NT2/D1 (cell line): ENCODE data around the gene ETS1.

Source experiments
- DNase-seq: peaks from one replicate; pipeline ENCODE4 v3.0.0-alpha.2; 2011; ENCODE audit warnings: low read depth, low spot score
- H3K27me3 ChIP-seq: 2 replicates; pipeline ENCODE4 v1.6.0; 2011; ENCODE audit warnings: mild to moderate bottlenecking; ENCODE audit not compliant: insufficient read length, insufficient read depth
- H3K36me3 ChIP-seq: 2 replicates; pipeline ENCODE4 v1.6.1; 2011; ENCODE audit warnings: mild to moderate bottlenecking, low read length, mixed read lengths; ENCODE audit not compliant: insufficient read depth, insufficient read length
- H3K4me1 ChIP-seq: 2 replicates; pipeline ENCODE4 v1.5.1; 2011; ENCODE audit not compliant: insufficient read depth, insufficient read length
- H3K4me3 ChIP-seq: 2 replicates; pipeline ENCODE4 v1.5.1; 2011; ENCODE audit warnings: low read depth; ENCODE audit not compliant: insufficient read length
- H3K9ac ChIP-seq: 2 replicates; pipeline ENCODE4 v1.6.0; 2011; ENCODE audit warnings: low read depth; ENCODE audit not compliant: insufficient read length
- H3K9me3 ChIP-seq: 2 replicates; pipeline ENCODE4 v1.5.1; 2011; ENCODE audit warnings: mild to moderate bottlenecking, low read length; ENCODE audit not compliant: insufficient read depth
- SUZ12 ChIP-seq: IDR thresholded peaks from 2 replicates; pipeline ENCODE4 v1.6.1; 2011; ENCODE audit not compliant: insufficient read length, insufficient read depth; ENCODE audit errors: extremely low read depth
- YY1 ChIP-seq: IDR thresholded peaks from 2 replicates; pipeline ENCODE4 v1.6.1; 2011; ENCODE audit not compliant: insufficient read length, insufficient read depth
- ZNF274 ChIP-seq: IDR thresholded peaks from 2 replicates; pipeline ENCODE4 v1.6.1; 2011; ENCODE audit warnings: mild to moderate bottlenecking, low read depth, low read length

Gene ETS1

DNA sequence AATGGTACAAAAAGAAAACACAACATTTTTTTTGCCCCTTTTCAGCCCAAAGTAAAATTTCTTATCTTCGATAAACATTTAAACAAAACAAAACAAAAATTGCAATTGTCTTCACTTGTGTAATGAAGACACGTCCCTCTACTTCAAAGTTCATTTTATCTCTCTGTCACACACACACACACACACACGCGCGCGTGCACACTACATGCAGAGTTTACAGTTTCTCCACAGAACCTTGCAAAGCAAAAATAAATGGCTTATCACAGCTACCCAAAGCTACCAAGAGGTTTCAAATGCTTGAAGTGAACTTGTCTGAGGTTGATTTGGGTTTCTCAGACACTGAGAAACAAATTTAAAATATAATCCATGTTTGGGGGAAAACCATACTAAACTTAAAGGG lies 72.3 kb downstream of the ETS1 start:
- no peak for TF ChIP-seq SUZ12
- no peak for TF ChIP-seq ZNF274
- TF ChIP-seq YY1, result no peak
- no peaks in the 10 kb centered on the region for H3K9me3 ChIP-seq
- H3K4me1 ChIP-seq, result no peaks in the 10 kb centered on the region
- no peak overlapping the region for H3K4me3 ChIP-seq
- H3K27me3 ChIP-seq, result peaks cover 14% of the 10 kb centered on the region
- no peak overlapping the region for H3K9ac ChIP-seq
- DNase-seq, result no peak
- H3K36me3 ChIP-seq, result peaks cover 10% of the 10 kb centered on the region

DNA sequence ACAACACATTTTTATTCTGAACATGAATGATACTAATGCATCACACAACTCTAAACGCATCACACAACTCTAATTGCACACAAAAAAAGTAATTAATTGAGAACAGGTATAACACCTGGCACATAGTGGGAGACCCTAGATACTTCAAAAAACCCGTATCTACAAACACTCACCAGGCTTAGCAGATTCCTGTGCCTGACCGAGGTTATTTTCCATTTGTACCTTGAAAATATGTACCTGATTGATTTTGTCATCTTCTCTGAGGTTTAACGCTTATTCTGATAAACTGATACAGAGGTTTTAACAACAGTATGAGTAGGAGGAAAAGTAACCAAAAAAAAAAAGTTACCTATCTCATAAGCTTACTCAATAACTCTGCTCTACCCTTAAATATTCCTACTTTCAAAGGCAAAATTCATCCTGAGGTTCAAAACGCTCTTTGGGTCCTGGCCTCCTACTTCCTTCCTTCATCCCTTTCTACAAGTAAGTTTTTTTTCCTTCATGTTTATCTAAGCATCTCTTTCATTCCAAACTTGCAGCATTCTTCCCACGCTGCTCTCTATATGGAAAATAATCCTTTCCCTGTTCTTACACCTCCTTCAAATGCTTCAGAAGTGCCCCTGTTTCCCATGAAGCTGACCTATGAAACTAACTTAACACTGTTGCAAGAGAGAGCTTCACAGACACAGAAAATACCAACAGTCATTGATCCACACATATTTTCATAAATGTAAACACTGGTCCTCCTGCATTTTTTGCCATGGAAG lies 73.3 kb downstream of the ETS1 start:
- H3K4me3 ChIP-seq, result no peak overlapping the region
- no peak for DNase-seq
- peaks cover 10% of the 10 kb centered on the region for H3K36me3 ChIP-seq
- no peak overlapping the region for H3K9ac ChIP-seq
- no peak for TF ChIP-seq ZNF274
- no peak for TF ChIP-seq YY1
- TF ChIP-seq SUZ12, result no peak
- H3K9me3 ChIP-seq, result no peaks in the 10 kb centered on the region
- no peaks in the 10 kb centered on the region for H3K4me1 ChIP-seq
- peaks cover 6% of the 10 kb centered on the region for H3K27me3 ChIP-seq

DNA sequence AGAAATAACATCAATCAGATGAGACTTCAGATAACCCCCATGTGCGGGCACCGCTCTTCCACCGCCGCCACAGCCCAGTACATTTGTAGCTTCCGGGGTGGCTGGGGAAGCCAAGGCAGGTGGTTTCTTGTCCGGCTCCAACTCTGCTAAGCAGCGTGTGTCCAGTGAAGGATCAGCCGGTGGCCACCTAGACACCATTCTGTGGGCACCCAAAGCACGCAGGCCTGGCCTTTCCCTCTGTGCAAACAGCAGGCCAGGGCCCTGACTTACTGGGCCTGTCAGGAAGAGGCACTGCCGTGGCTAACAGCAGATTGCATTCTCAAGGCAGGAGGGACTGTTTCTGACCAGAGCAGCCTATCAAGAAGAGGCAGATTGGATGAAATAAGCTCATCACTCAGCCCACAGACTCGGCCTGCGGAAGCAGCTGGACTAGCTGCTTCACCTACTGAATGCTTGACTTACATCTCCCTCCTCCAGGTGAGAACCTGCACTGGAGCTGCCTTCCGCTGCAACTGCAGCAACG lies 74.8 kb downstream of the ETS1 start:
- H3K4me1 ChIP-seq, result no peaks in the 10 kb centered on the region

GRCh38 chr11:128511712-128512111 lies 75.6 kb downstream of the ETS1 start:
- Histone ChIP-seq H3K4me3 (no peak overlapping the region), H3K36me3 (peaks cover 10% of the 10 kb centered on the region), H3K9ac (no peak overlapping the region), H3K4me1 (no peaks in the 10 kb centered on the region), H3K9me3 (no peaks in the 10 kb centered on the region), H3K27me3 (no peaks in the 10 kb centered on the region)
- TF ChIP-seq ZNF274 (no peak), YY1 (no peak)
- DNase-seq, result no peak

More for the DNA sequence above, 74.8 kb downstream of the ETS1 start:
- Histone ChIP-seq H3K9ac (no peak overlapping the region), H3K27me3 (no peaks in the 10 kb centered on the region), H3K9me3 (no peaks in the 10 kb centered on the region), H3K36me3 (peaks cover 10% of the 10 kb centered on the region), H3K4me3 (no peak overlapping the region)
- no peak for TF ChIP-seq YY1
- no peak for DNase-seq

- Histone ChIP-seq H3K27me3 (no peaks in the 10 kb centered on the region), H3K4me3 (no peak overlapping the region), H3K9ac (no peak overlapping the region), H3K9me3 (no peaks in the 10 kb centered on the region), H3K4me1 (no peaks in the 10 kb centered on the region), H3K36me3 (peaks cover 16% of the 10 kb centered on the region)
- TF ChIP-seq ZNF274, result no peak
- no peak for TF ChIP-seq YY1
- TF ChIP-seq SUZ12, result no peak
- DNase-seq, result no peak
Measured at GRCh38 chr11:128509621-128510389, 77.6 kb downstream of the ETS1 start.

- no peaks in the 10 kb centered on the region for H3K4me1 ChIP-seq
- no peaks in the 10 kb centered on the region for H3K9me3 ChIP-seq
- TF ChIP-seq SUZ12, result no peak
- TF ChIP-seq ZNF274, result no peak
- TF ChIP-seq YY1, result no peak
- DNase-seq, result no peak
- H3K4me3 ChIP-seq, result no peak overlapping the region
- no peak overlapping the region for H3K9ac ChIP-seq
- no peaks in the 10 kb centered on the region for H3K27me3 ChIP-seq
- H3K36me3 ChIP-seq, result peaks cover 16% of the 10 kb centered on the region
Measured at GRCh38 chr11:128508770-128509510, 78.4 kb downstream of the ETS1 start.

GRCh38 chr11:128507936-128508335 lies 79.4 kb downstream of the ETS1 start:
- TF ChIP-seq YY1 (no peak), ZNF274 (no peak), SUZ12 (no peak)
- H3K4me1 ChIP-seq, result no peaks in the 10 kb centered on the region
- H3K4me3 ChIP-seq, result no peak overlapping the region
- no peak for DNase-seq
- H3K36me3 ChIP-seq, result peaks cover 13% of the 10 kb centered on the region
- no peaks in the 10 kb centered on the region for H3K27me3 ChIP-seq
- H3K9me3 ChIP-seq, result no peaks in the 10 kb centered on the region
- H3K9ac ChIP-seq, result no peak overlapping the region
